ENCODE measurements around the gene HSPA1B. TPM values are rescaled to one million over a fixed set of nuclear protein-coding genes. Genes with fewer than 3 reads are reported as not detected.
"Not testable (repeated sequence)": the region's sequence is repeated elsewhere in the genome, so short reads cannot be mapped to it uniquely, and the experiment has no call there.

HSPA1B gene
- total and polyA plus RNA-seq, 2 experiments from 2014 or later, result 88.8 to 184 TPM

DNA sequence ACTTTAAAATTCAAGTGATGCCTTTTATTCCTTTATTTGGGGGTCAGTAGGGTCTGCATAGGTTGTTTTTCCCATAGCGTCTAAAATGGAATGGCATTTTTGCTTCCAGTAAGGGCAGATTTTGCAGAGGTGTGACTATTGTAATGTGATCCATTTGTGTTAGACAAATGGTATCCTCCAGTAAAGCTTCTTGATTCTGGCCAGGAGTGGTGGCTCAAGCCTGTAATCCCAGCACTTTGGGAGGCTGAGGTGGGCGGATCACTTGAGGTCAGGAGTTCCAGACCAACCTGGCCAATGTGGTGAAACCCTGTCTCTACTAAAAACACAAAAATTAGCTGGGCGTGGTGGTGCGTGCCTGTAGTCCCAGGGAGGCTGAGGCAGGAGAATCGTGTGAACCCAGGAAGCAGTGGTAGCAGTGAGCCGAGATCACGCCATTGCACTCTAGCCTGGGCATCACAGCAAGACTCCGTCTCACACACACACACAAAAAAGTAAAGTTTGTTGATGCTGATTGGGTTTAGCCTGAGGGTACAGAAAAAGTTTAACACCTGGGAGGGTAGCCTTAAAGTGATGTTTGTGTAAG lies 9.5 kb upstream of the HSPA1B start:
- H3K4me3 ChIP-seq; H3K27me3 ChIP-seq; H3K4me1 ChIP-seq (ENCODE audit: low read depth); H3K9me3 ChIP-seq (ENCODE audit: low read depth); DNase-seq (ENCODE audit: low read depth in 1 of 2, low spot score in 1 of 2); H3K27ac ChIP-seq; H3K36me3 ChIP-seq: not testable (repeated sequence)

DNA sequence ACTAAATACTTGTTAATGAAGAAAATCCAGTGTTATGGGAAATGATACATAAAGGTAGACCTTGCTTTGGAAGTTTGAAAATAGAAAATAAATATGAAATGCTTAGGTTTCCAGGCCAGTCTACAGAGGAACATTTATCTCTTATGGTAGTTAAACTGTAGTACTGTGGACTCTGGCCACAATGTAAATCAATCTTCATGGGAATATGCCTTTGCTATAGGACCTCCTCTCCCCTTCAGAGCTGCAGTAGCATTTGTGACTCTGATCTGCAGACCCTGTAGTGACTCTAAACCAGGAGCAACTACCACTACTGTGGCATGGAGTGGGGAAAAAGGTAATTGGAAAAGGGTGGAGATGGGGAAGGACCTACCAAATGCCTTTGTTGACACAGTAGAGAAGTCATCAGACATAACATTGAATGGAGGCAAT lies 7.7 kb upstream of the HSPA1B start:
- no peak overlapping the region for H3K27ac ChIP-seq
- H3K9me3 ChIP-seq (ENCODE audit: low read depth), result no peaks in the 10 kb centered on the region
- H3K4me3 ChIP-seq, result no peak overlapping the region
- H3K27me3 ChIP-seq, result no peaks in the 10 kb centered on the region
- H3K4me1 ChIP-seq (ENCODE audit: low read depth), result no peaks in the 10 kb centered on the region
- no peak for DNase-seq (ENCODE audit: low read depth in 1 of 2, low spot score in 1 of 2)
- H3K36me3 ChIP-seq, result no peaks in the 10 kb centered on the region
- TF ChIP-seq, protein P1, sequence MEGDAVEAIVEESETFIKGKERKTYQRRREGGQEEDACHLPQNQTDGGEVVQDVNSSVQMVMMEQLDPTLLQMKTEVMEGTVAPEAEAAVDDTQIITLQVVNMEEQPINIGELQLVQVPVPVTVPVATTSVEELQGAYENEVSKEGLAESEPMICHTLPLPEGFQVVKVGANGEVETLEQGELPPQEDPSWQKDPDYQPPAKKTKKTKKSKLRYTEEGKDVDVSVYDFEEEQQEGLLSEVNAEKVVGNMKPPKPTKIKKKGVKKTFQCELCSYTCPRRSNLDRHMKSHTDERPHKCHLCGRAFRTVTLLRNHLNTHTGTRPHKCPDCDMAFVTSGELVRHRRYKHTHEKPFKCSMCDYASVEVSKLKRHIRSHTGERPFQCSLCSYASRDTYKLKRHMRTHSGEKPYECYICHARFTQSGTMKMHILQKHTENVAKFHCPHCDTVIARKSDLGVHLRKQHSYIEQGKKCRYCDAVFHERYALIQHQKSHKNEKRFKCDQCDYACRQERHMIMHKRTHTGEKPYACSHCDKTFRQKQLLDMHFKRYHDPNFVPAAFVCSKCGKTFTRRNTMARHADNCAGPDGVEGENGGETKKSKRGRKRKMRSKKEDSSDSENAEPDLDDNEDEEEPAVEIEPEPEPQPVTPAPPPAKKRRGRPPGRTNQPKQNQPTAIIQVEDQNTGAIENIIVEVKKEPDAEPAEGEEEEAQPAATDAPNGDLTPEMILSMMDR (IDR thresholded peaks at IDR 0.05; ENCODE audit: low read depth, low read length), result no peak

DNA sequence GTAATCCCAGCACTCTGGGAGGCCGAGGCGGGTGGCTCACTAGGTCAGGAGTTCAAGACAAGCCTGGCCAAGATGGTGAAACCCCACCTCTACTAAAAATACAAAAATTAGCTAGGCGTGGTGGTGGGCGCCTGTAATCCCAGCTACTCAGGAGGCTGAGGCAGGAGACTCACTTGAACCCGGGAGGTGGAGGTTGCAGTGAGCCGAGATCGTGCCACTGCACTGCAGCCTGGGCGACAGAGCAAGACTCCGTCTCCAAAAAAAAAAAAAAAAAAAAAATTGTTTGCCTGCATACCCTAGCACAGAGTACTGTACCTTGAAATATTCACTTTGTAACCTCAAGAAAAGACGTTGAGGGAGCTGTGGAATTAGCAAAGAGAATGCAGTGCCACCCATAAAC lies 7.1 kb upstream of the HSPA1B start:
- not testable (repeated sequence) for H3K4me1 ChIP-seq (ENCODE audit: low read depth); H3K27ac ChIP-seq; H3K27me3 ChIP-seq; H3K9me3 ChIP-seq (ENCODE audit: low read depth); H3K36me3 ChIP-seq; DNase-seq (ENCODE audit: low read depth in 1 of 2, low spot score in 1 of 2); H3K4me3 ChIP-seq

- DNase-seq (ENCODE audit: low read depth in 1 of 2, low spot score in 1 of 2), result peak; percentile 43 to 68
- H3K4me3 ChIP-seq, result peak overlapping the region; percentile 48
- H3K36me3 ChIP-seq, result no peaks in the 10 kb centered on the region
- no peaks in the 10 kb centered on the region for H3K9me3 ChIP-seq (ENCODE audit: low read depth)
- peaks cover 4% of the 10 kb centered on the region for H3K4me1 ChIP-seq (ENCODE audit: low read depth)
- TF ChIP-seq, protein P1 (IDR thresholded peaks at IDR 0.05; ENCODE audit: low read depth, low read length), result no peak
- peak overlapping the region; percentile 85 for H3K27ac ChIP-seq
- H3K27me3 ChIP-seq, result no peaks in the 10 kb centered on the region
These were observed 6.1 kb upstream of the HSPA1B start for GRCh38 chr6:31821301-31822035.

- no peaks in the 10 kb centered on the region for H3K36me3 ChIP-seq
- peak overlapping the region; percentile 48 for H3K4me3 ChIP-seq
- no peaks in the 10 kb centered on the region for H3K9me3 ChIP-seq (ENCODE audit: low read depth)
- H3K27me3 ChIP-seq, result no peaks in the 10 kb centered on the region
- peaks cover 7% of the 10 kb centered on the region for H3K4me1 ChIP-seq (ENCODE audit: low read depth)
- TF ChIP-seq, protein P1 (IDR thresholded peaks at IDR 0.05; ENCODE audit: low read depth, low read length), result no peak
- peak; percentile 65 to 86 for DNase-seq (ENCODE audit: low read depth in 1 of 2, low spot score in 1 of 2)
- peak overlapping the region; percentile 85 for H3K27ac ChIP-seq
These were observed 5.3 kb upstream of the HSPA1B start for GRCh38 chr6:31822036-31822821.

- not testable (repeated sequence) for H3K27ac ChIP-seq; H3K27me3 ChIP-seq; H3K9me3 ChIP-seq (ENCODE audit: low read depth); H3K36me3 ChIP-seq; H3K4me1 ChIP-seq (ENCODE audit: low read depth); DNase-seq (ENCODE audit: low read depth in 1 of 2, low spot score in 1 of 2); H3K4me3 ChIP-seq
These were observed 3.8 kb upstream of the HSPA1B start for GRCh38 chr6:31823592-31824196.

All from cardiac muscle cell (in vitro differentiated cells and primary cell).